HFF-Myc (cell line): ENCODE measurements around the gene LGALS9C.
"Not testable (repeated sequence)": the region's sequence is repeated elsewhere in the genome, so short reads cannot be mapped to it uniquely, and the experiment has no call there.

ENCODE experiments used
- DNase-seq: peaks from one replicate; pipeline ENCODE4 v3.0.0-alpha.2; 2011; ENCODE audit warnings: low read depth; ENCODE audit errors: extremely low read depth
- H3K4me3 ChIP-seq: replicated peaks from 2 replicates; pipeline ENCODE4 v1.5.1; 2011; ENCODE audit warnings: low read depth, mild to moderate bottlenecking, control low read depth, low read length

LGALS9C gene

GRCh38 chr17:18476508-18477308 lies at the start of gene LGALS9C:
Gene LGALS9C (plus strand): TSS chr17:18476789. CDS start chr17:18476855, 66 bp downstream.
- H3K4me3 ChIP-seq, DNase-seq: not testable (repeated sequence)

- DNase-seq, H3K4me3 ChIP-seq: not testable (repeated sequence)
Observed at GRCh38 chr17:18432206-18432605, 44.4 kb upstream of the LGALS9C start.

GRCh38 chr17:18439465-18439870 lies 37.1 kb upstream of the LGALS9C start:
- not testable (repeated sequence) for DNase-seq, H3K4me3 ChIP-seq

- H3K4me3 ChIP-seq, DNase-seq: not testable (repeated sequence)
Observed at GRCh38 chr17:18442093-18442492, 34.5 kb upstream of the LGALS9C start.

- not testable (repeated sequence) for DNase-seq, H3K4me3 ChIP-seq
Observed at GRCh38 chr17:18442532-18442931, 34.1 kb upstream of the LGALS9C start.

GRCh38 chr17:18447476-18448205 lies 28.9 kb upstream of the LGALS9C start:
- DNase-seq, H3K4me3 ChIP-seq: not testable (repeated sequence)

GRCh38 chr17:18448311-18448710 lies 28.3 kb upstream of the LGALS9C start:
- H3K4me3 ChIP-seq, DNase-seq: not testable (repeated sequence)

- H3K4me3 ChIP-seq, DNase-seq: not testable (repeated sequence)
Observed at GRCh38 chr17:18449833-18450232, 26.8 kb upstream of the LGALS9C start.

GRCh38 chr17:18450998-18451397 lies 25.6 kb upstream of the LGALS9C start:
- DNase-seq, result not testable (repeated sequence)

GRCh38 chr17:18451969-18452368 lies 24.6 kb upstream of the LGALS9C start:
- DNase-seq, result not testable (repeated sequence)

More at GRCh38 chr17:18450998-18451397, 25.6 kb upstream of the LGALS9C start:
- H3K4me3 ChIP-seq, result not testable (repeated sequence)

GRCh38 chr17:18459035-18459434 lies 17.6 kb upstream of the LGALS9C start:
- not testable (repeated sequence) for DNase-seq, H3K4me3 ChIP-seq

More at GRCh38 chr17:18451969-18452368, 24.6 kb upstream of the LGALS9C start:
- not testable (repeated sequence) for H3K4me3 ChIP-seq

GRCh38 chr17:18463831-18464502 lies 12.6 kb upstream of the LGALS9C start:
- H3K4me3 ChIP-seq, DNase-seq: not testable (repeated sequence)

GRCh38 chr17:18466250-18466983 lies 10.2 kb upstream of the LGALS9C start:
- H3K4me3 ChIP-seq, DNase-seq: not testable (repeated sequence)

GRCh38 chr17:18467001-18467400 lies 9.6 kb upstream of the LGALS9C start:
- DNase-seq, H3K4me3 ChIP-seq: not testable (repeated sequence)

GRCh38 chr17:18468472-18469171 lies 8.0 kb upstream of the LGALS9C start:
- not testable (repeated sequence) for H3K4me3 ChIP-seq, DNase-seq

GRCh38 chr17:18469837-18470236 lies 6.8 kb upstream of the LGALS9C start:
- H3K4me3 ChIP-seq, DNase-seq: not testable (repeated sequence)

GRCh38 chr17:18470345-18470930 lies 6.2 kb upstream of the LGALS9C start:
- DNase-seq, H3K4me3 ChIP-seq: not testable (repeated sequence)
